Upper lobe of left lung (tissue), 4 donors: ENCODE results near the gene RIT2.

ENCODE experiments used
- CTCF ChIP-seq, 6 experiments: fragments of 450-650 bp in 4 of 6; fragments of 200-600 bp in 2 of 6; sonication (generic) in 2 of 6; IDR thresholded peaks; one replicate each; pipeline ENCODE4 v1.5.1; 2016 to 2019; ENCODE audit warnings: antibody characterized with exemption in 6 of 6
- POLR2AphosphoS5 ChIP-seq, 2 donors: sonication (generic); formaldehyde crosslinking; IDR thresholded peaks; one replicate each; pipeline ENCODE4 v1.5.1; 2017; ENCODE audit warnings: antibody characterized with exemption in 2 of 2

DNA sequence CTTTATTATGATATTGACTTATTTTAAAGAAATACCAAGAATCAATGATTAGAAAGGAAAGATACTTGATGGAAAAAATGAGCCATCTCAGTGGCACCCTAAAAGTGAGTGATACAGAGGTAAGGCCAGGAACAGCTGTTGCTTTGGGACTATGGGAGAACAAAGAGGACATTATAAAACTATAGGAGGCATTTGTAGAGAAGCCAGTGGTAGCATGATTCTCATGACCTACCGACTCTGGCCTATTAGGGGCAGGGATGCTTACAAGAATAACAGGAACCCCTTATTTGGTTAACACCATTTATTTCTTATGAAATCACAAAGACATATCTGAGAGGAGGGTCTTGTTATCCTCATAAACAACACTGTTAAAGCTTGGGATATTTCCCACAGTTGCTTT lies 162.2 kb downstream of the RIT2 start:
- TF ChIP-seq CTCF (IDR thresholded peaks at IDR 0.05) = no peak
- no peak for TF ChIP-seq POLR2AphosphoS5 (IDR thresholded peaks at IDR 0.05)
